A375 (cell line): ENCODE measurements around the gene SLIT3. TPM values are rescaled to one million over a fixed set of nuclear protein-coding genes. Genes with fewer than 3 reads are reported as not detected.

Source experiments
- small RNA-seq: library from RNA; depleted of rRNA; stranded (forward); fragments of <200 nt; gene quantifications from one replicate; pipeline ENCODE3, GENCODE V24; 2014
- total RNA-seq: library from RNA; depleted of rRNA; stranded (reverse); fragments of >200 nt; shearing (Covaris generic); gene quantifications from 2 replicates; pipeline ENCODE4 v1.2.3, GENCODE V29; 2014; rRNA removed

SLIT3 gene
- 0.05 TPM in 1 of 2 replicates, not detected in the other for total RNA-seq

DNA sequence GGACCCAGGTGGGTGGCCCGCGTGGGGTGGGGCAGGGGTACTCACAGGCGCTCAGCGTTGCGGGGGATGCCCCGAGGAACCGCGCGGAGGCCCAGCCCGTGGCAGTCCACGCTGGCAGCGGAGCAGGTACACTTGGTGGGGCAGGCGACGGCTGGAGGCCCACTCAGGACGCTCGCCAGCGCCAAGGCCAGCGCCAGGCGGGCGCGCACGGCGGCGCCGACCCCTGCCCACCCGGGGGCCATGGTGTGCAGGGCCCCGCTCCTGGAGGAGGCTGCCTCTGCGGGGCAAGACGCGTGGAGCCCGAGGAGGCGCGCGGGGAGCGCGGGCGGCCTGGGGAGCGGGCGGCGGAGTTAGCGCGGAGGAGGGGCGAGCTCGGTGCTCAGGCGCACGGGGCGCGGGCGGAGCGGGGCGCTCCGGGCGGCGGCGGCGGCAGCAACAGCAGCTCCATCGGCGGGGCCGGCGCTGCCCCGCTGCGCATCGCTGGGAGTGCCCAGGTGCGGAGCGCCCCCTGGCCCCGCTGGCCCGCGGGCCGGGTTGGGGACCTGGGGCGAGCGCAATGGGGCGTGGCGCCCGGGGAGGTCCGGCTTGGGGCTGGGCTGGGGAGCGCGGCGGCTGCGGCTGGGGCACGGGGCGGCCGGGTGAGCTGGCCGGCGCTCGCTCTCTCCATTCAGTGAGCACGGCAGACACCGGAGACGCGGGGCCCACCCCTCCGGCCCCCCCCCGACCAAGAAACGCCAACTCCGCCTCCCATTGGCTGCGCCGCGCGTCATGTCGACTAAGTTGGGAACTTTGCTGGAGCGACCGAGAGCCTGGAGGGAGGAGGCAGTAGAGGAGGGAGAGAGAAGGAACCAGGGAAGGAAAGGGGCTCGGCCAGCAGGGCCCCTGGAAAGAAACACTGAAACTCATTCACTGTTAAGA lies at the start of gene SLIT3:
Gene SLIT3 (minus strand): TSS at position 672 of the 918 bp plus-strand sequence. CDS start 430 bp downstream, at position 242.

Small RNAs within 50 kb of the gene (small RNA-seq; reads per million reads assigned to genes)
- not detected for gene MIR218-2
- gene MIR585: not detected
- gene RF00019: not detected
